GM18526 (cell line): Measurements from ENCODE around the gene COL7A1.

ENCODE experiments used
- POLR2A ChIP-seq: IDR thresholded peaks from 3 replicates; pipeline ENCODE4 v1.6.1; 2011; ENCODE audit not compliant: insufficient read length; ENCODE audit errors: extremely low read depth

The COL7A1 gene

GRCh38 chr3:48524970-48525369 lies 70.2 kb downstream of the COL7A1 start:
- TF ChIP-seq POLR2A, result no peak

- no peak for TF ChIP-seq POLR2A
These were observed 73.5 kb downstream of the COL7A1 start for GRCh38 chr3:48521635-48522034.

GRCh38 chr3:48519277-48519643 lies 75.9 kb downstream of the COL7A1 start:
- no peak for TF ChIP-seq POLR2A

GRCh38 chr3:48518638-48519276 lies 76.4 kb downstream of the COL7A1 start:
- TF ChIP-seq POLR2A, result no peak

GRCh38 chr3:48518069-48518468 lies 77.1 kb downstream of the COL7A1 start:
- no peak for TF ChIP-seq POLR2A

GRCh38 chr3:48516571-48516970 lies 78.6 kb downstream of the COL7A1 start:
- no peak for TF ChIP-seq POLR2A

GRCh38 chr3:48514431-48515227 lies 80.5 kb downstream of the COL7A1 start:
- no peak for TF ChIP-seq POLR2A
